Activated CD4-positive, alpha-beta T cell treated with anti-CD3 and anti-CD28 coated beads for 36 hours (primary cell): ENCODE results near the gene TOP1. TPM values are rescaled to one million over a fixed set of nuclear protein-coding genes. Genes with fewer than 3 reads are reported as not detected.

Experiments
- ATAC-seq: fragments of 200-7000 bp; cut with Tn5 transposase; one replicate; pipeline ENCODE4 v1.10.0; 2021; ENCODE audit warnings: mild to moderate bottlenecking, moderate library complexity
- CTCF ChIA-PET: fragments of 350-600 bp; sonication (Branson Sonifier 250); formaldehyde crosslinking; loops from one replicate; lab custom pipeline; 2021; ENCODE audit warnings: antibody characterized with exemption; lab: Charles Lee
- POLR2A ChIA-PET: fragments of 350-600 bp; sonication (Branson Sonifier 250); formaldehyde crosslinking; loops from one replicate; lab custom pipeline; 2021; ENCODE audit warnings: antibody characterized with exemption, inconsistent platforms; lab: Charles Lee
- DNase-seq: peaks from one replicate; pipeline ENCODE4 v3.0.0-alpha.2; 2020
- H3K27ac Mint-ChIP-seq: one replicate; pipeline ENCODE4 v1.8.0; 2021; ENCODE audit warnings: mixed read lengths
- H3K27me3 Mint-ChIP-seq: one replicate; pipeline ENCODE4 v1.8.0; 2021; ENCODE audit warnings: mixed read lengths
- H3K36me3 Mint-ChIP-seq: one replicate; pipeline ENCODE4 v1.8.0; 2021; ENCODE audit warnings: low read depth, mixed read lengths
- H3K4me1 Mint-ChIP-seq: one replicate; pipeline ENCODE4 v1.8.0; 2021; ENCODE audit warnings: mixed read lengths
- H3K4me3 Mint-ChIP-seq: one replicate; pipeline ENCODE4 v1.8.0; 2021; ENCODE audit warnings: mild to moderate bottlenecking, moderate library complexity, mixed read lengths
- H3K9me3 Mint-ChIP-seq: one replicate; pipeline ENCODE4 v1.8.0; 2021; ENCODE audit warnings: low read depth, mixed read lengths
- intact Hi-C, 2 experiments: fragments of 100-400 bp; cut with DNase I in 1 of 2; cut with micrococcal nuclease in 1 of 2; formaldehyde crosslinking; loops; one replicate each; pipeline versions ENCODE4 v1.14.2 to v1.15.1; 2022 to 2024; cut with DNase I, micrococcal nuclease
- total RNA-seq, 2 experiments: library from RNA; stranded (reverse); gene quantifications; one replicate each; pipeline ENCODE4 v1.2.3, GENCODE V29; 2021

Gene TOP1
- total RNA-seq, 2 experiments from 2014 or later: 111 to 124 TPM

DNA sequence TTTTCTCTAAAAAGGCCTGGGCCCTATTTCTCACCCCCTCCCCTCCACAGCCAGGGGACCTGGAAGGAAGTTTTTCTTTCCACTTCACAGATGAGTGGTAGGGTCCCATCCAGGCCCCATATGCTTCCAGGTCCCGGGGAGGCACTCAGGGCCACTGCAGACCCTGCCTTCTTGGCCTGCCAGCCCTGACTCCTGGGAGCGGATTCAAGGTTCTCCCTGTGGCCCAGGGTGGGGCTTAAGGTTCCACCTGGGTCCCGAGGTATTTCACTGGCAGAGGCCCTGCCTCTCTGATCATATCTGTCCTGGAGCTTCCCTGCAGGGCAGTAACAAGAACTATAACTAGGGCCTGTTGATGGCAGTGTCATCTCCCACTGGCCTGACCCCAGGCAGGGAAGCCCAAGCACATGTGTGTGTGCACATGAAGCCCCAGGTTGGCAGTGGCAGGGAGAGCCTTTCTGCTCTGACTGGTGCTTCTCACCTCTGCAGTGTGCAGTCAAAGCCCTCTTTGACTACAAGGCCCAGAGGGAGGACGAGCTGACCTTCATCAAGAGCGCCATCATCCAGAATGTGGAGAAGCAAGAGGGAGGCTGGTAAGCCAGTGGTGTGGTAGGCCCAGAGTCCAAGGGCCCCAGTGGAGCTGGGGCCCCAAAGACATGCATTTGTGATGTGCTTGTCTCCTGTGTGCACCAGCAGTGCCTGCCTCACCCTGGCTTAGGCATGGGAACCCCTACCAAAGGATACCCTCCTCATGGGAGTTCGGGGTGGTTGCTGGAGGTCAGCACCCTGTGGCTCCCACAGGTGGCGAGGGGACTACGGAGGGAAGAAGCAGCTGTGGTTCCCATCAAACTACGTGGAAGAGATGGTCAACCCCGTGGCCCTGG, 139.9 kb downstream of the TOP1 start:
- ChIA-PET CTCF (interaction anchor here (0.6 to 2.2 kb wide), 3 partner anchors 12 to 33 kb away, joined by 3 to 6 read pairs (median 4); no protein-coding TSS in a partner anchor), POLR2A (no interaction called here)
- ATAC-seq (no peak), DNase-seq (no peak)
- intact Hi-C loops: no loop called here
- Mint-ChIP-seq H3K27me3 (no peaks in the 10 kb centered on the region), H3K9me3 (no peaks in the 10 kb centered on the region), H3K27ac (no peak overlapping the region), H3K36me3 (peaks cover 77% of the 10 kb centered on the region), H3K4me3 (no peak overlapping the region), H3K4me1 (peaks cover 20% of the 10 kb centered on the region)

DNA sequence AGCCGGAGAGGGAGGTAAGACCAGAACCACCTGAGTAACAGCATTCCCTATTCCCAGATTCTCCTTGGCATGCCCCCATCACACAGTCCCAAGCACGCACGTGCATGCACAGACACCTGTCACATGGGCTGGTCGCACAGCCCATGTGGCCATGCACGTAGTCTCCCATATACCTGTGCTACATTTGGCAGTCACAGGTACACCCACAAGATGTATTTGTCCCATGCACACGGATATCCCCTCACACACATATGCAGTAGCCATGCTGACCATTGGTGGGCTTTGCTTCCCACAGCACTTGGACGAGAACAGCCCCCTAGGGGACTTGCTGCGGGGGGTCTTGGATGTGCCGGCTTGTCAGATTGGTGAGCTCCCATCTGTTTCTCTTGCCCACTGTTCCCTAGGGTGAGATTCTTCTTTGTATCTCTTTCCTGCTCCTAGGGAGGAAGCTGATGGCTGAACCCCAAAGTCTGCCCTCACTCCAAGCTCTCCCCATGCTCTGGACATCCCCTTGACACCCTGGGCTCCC, 140.6 kb downstream of the TOP1 start:
- POLR2A ChIA-PET: interaction anchor here (2.1 kb wide), 1 partner anchor 11 kb away, joined by 8 read pairs; no protein-coding TSS in a partner anchor
- H3K4me1 Mint-ChIP-seq: peaks cover 18% of the 10 kb centered on the region

DNA sequence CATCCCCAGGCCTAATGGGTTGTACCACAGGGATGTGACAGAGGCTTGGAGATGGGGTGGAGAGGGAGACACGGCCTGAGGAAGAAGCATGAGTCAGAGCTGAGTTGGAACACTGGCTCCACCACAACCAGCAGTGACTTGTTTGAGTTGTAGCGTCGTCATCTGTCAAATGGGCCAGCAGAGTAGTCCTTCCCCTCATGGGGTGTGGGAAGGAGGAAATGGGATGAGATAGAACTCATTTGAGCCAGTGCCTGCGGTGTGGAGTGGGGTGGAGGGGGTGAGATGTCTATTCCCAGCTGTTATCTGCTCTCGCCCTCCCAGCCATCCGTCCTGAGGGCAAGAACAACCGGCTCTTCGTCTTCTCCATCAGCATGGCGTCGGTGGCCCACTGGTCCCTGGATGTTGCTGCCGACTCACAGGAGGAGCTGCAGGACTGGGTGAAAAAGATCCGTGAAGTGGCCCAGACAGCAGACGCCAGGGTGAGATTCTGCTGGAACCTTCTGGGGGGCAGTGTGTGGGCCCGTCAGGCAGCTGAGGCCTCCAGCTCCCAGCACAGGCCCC, 141.2 kb downstream of the TOP1 start:
- Mint-ChIP-seq H3K9me3 (no peaks in the 10 kb centered on the region), H3K4me1 (peaks cover 18% of the 10 kb centered on the region), H3K4me3 (no peak overlapping the region), H3K36me3 (peaks cover 76% of the 10 kb centered on the region), H3K27ac (peak overlapping the region; percentile 45), H3K27me3 (no peaks in the 10 kb centered on the region)
- ChIA-PET CTCF (interaction anchor here (0.7 to 2.2 kb wide), 3 partner anchors 13 to 502 kb away, joined by 3 to 6 read pairs (median 3); no protein-coding TSS in a partner anchor), POLR2A (interaction anchor here (2.1 kb wide), 1 partner anchor 12 kb away, joined by 8 read pairs; no protein-coding TSS in a partner anchor)
- ATAC-seq (no peak), DNase-seq (peak; percentile 4)
- intact Hi-C loops: loop anchor here in 1 of 2 experiments (5.0 kb wide), 1 partner anchor 33 kb away; the partner anchor contains the start of gene PLCG1

More for the DNA sequence above, 140.6 kb downstream of the TOP1 start:
- ATAC-seq: no peak
- no peak overlapping the region for H3K4me3 Mint-ChIP-seq
- intact Hi-C loops: no loop called here
- peak; percentile 2 for DNase-seq
- H3K36me3 Mint-ChIP-seq: peaks cover 74% of the 10 kb centered on the region
- peak overlapping the region; percentile 45 for H3K27ac Mint-ChIP-seq
- H3K9me3 Mint-ChIP-seq: no peaks in the 10 kb centered on the region
- CTCF ChIA-PET: interaction anchor here (1.3 to 2.2 kb wide), 2 partner anchors 12 to 34 kb away, joined by 3 to 6 read pairs; no protein-coding TSS in a partner anchor
- no peaks in the 10 kb centered on the region for H3K27me3 Mint-ChIP-seq

DNA sequence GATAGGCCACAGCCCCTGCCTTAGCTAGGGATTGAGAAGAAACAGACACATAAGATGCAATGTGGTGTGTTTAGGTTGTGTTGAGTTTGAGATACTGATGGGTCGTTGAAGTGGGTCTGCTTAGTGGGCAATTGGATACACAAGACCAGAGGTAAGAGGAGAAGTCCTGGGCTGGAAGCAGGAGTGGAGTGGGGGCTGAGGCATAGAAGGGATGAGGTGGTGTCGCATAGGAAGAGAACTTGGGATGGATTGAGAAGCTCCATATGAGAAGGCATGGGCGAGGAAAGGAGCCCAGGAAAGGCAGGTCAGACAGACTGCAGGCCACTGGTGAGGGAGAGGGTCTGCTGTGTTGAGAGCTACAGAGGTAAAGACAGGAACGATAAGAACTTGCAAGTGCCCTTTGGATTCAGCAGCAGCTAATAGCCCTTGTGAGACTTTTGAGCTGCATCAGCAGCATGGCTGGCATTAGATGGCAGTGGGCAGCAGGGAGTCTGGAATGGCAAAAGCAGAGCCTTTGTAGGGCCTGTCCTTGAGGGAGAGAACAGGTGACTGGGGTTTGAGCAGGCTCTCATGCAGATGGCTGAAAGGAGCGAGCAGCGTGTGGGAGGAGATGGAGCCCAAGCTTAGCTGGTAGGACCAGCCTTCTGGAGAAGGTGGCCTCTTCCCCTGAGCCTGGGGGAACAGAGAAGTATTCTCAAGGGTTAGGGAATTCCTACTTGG, 141.9 kb downstream of the TOP1 start:
- ATAC-seq (no peak), DNase-seq (peak; percentile 3)
- ChIA-PET POLR2A (interaction anchor here (0.6 to 2.1 kb wide), 2 partner anchors 12 to 231 kb away, joined by 4 to 8 read pairs; no protein-coding TSS in a partner anchor), CTCF (interaction anchor here (0.7 to 3.8 kb wide), 6 partner anchors 14 to 502 kb away, joined by 3 to 25 read pairs (median 4); no protein-coding TSS in a partner anchor)
- intact Hi-C loops: loop anchor here in 1 of 2 experiments (5.0 kb wide), 1 partner anchor 33 kb away; the partner anchor contains the start of gene PLCG1
- Mint-ChIP-seq H3K4me3 (no peak overlapping the region), H3K27me3 (no peaks in the 10 kb centered on the region), H3K27ac (peak overlapping the region; percentile 45), H3K4me1 (peaks cover 18% of the 10 kb centered on the region), H3K36me3 (peaks cover 71% of the 10 kb centered on the region), H3K9me3 (no peaks in the 10 kb centered on the region)

DNA sequence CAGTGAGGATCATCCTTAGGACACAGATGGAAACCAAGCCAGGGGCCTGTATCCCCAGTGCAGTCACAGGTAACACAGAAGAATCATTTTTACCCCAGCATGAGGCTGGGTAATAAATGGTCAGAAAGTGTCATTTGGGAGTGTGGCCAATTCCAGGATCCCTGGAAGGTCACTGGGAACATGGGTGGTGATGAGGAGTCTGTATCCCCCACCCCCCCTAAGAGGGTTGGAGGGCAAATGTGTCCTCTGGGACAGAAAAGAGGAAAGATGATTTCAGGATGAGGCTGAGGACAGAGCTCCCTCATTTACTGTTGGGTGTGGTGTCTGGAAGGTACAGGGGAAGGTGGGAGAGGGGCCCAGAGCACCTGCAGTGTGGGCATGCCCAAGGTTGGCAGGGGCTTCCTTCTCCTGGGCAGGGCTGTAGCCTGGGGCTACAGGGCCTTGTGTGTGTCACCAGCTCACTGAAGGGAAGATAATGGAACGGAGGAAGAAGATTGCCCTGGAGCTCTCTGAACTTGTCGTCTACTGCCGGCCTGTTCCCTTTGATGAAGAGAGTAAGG, 143.2 kb downstream of the TOP1 start:
- H3K36me3 Mint-ChIP-seq: peaks cover 68% of the 10 kb centered on the region
- ATAC-seq (no peak), DNase-seq (no peak)
- ChIA-PET POLR2A (no interaction called here), CTCF (interaction anchor here (0.9 to 3.8 kb wide), 8 partner anchors 12 to 256 kb away, joined by 3 to 25 read pairs (median 14); partner anchors contain the start of gene LPIN3)
- H3K4me3 Mint-ChIP-seq: no peak overlapping the region
- H3K4me1 Mint-ChIP-seq: peaks cover 11% of the 10 kb centered on the region
- no peaks in the 10 kb centered on the region for H3K27me3 Mint-ChIP-seq
- peak overlapping the region; percentile 62 for H3K27ac Mint-ChIP-seq
- H3K9me3 Mint-ChIP-seq: no peaks in the 10 kb centered on the region
- intact Hi-C loops: loop anchor here in 1 of 2 experiments (5.0 kb wide), 1 partner anchor 35 kb away; the partner anchor contains the start of gene PLCG1

DNA sequence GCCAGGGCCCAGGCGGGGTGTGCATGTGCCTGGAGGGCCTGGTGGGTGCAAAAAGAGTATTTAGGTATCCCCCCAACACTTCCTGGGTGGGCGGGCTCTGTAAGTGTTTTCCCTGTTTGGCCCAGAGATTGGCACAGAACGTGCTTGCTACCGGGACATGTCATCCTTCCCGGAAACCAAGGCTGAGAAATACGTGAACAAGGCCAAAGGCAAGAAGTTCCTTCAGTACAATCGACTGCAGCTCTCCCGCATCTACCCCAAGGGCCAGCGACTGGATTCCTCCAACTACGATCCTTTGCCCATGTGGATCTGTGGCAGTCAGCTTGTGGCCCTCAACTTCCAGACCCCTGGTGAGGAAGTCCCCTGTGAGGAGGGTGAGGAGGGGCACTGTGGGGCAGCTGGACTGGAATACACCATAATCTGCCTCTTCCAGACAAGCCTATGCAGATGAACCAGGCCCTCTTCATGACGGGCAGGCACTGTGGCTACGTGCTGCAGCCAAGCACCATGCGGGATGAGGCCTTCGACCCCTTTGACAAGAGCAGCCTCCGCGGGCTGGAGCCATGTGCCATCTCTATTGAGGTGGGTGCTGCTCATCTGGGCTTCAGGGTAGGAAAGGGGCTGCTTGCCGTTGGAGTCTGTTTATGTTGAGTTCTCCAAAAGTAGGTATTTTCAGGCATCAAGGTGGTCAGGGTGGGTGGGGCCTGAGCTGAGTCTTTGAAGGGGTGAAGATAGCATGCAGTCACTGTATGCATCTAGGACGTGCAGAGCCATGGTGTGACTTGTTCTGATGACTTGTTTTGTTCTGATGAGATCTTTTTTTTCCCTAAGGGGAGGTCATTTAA, 143.9 kb downstream of the TOP1 start:
- Mint-ChIP-seq H3K27ac (peak overlapping the region; percentile 65), H3K27me3 (no peaks in the 10 kb centered on the region), H3K36me3 (peaks cover 62% of the 10 kb centered on the region), H3K4me1 (peaks cover 6% of the 10 kb centered on the region), H3K4me3 (no peak overlapping the region), H3K9me3 (no peaks in the 10 kb centered on the region)
- intact Hi-C loops: loop anchor here (1.0 to 5.0 kb wide), 3 partner anchors 35 to 168 kb away; partner anchors contain the start of genes LPIN3 (in 2 of the 2) and PLCG1 (in 1 of the 2)
- CTCF ChIA-PET: interaction anchor here (0.6 to 3.8 kb wide), 23 partner anchors 8 to 255 kb away, joined by 3 to 25 read pairs (median 4); partner anchors contain the start of gene LPIN3
- peak; percentile 17 for ATAC-seq
- POLR2A ChIA-PET: no interaction called here
- peak; percentile 6 for DNase-seq

DNA sequence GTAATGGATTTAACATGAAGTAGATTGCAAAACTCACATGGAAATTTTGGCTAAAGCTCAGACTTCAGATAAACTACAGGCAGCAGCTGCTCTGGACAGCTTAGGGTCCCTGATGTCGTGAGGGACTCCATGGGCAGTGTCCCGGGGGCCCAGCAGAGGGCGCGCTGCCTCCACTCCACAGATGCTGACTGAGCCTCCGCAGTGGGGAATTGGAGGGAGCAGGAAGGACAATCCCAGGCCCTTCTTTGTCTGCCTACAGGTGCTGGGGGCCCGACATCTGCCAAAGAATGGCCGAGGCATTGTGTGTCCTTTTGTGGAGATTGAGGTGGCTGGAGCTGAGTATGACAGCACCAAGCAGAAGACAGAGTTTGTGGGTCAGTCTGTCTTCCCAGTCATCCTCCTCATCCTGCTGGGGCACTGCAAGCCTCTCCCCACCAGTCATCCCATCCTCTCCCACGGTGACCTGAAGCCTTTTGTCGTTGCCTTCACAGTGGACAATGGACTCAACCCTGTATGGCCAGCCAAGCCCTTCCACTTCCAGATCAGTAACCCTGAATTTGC, 144.6 kb downstream of the TOP1 start:
- intact Hi-C loops: loop anchor here (1.0 to 5.0 kb wide), 3 partner anchors 36 to 167 kb away; partner anchors contain the start of genes LPIN3 (in 2 of the 2) and PLCG1 (in 1 of the 2)
- H3K27me3 Mint-ChIP-seq: no peaks in the 10 kb centered on the region
- H3K4me3 Mint-ChIP-seq: no peak overlapping the region
- DNase-seq (peak; percentile 78), ATAC-seq (peak; percentile 78)
- peaks cover 6% of the 10 kb centered on the region for H3K4me1 Mint-ChIP-seq
- CTCF ChIA-PET: interaction anchor here (0.6 to 3.8 kb wide), 23 partner anchors 8 to 261 kb away, joined by 3 to 25 read pairs (median 4); partner anchors contain the start of gene LPIN3
- H3K36me3 Mint-ChIP-seq: peaks cover 62% of the 10 kb centered on the region
- POLR2A ChIA-PET: no interaction called here
- no peaks in the 10 kb centered on the region for H3K9me3 Mint-ChIP-seq
- peak overlapping the region; percentile 65 for H3K27ac Mint-ChIP-seq

DNA sequence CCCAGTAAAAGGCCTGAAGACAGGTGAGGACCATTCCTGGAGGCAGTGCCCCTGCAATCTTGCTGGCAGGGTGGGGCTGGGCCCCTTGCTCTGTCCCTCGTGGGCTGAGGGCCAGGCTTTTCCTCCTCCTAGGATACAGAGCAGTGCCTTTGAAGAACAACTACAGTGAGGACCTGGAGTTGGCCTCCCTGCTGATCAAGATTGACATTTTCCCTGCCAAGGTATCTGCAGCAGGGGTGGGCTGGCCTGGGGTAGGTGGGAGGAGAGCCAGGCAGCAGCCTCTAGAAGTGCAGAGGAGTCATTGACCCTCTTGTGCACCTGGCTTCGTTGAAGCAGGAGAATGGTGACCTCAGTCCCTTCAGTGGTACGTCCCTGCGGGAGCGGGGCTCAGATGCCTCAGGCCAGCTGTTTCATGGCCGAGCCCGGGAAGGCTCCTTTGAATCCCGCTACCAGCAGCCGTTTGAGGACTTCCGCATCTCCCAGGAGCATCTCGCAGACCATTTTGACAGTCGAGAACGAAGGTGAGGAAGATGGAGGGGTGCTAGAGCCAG, 145.2 kb downstream of the TOP1 start:
- DNase-seq (peak; percentile 2), ATAC-seq (no peak)
- Mint-ChIP-seq H3K27me3 (no peaks in the 10 kb centered on the region), H3K36me3 (peaks cover 60% of the 10 kb centered on the region), H3K4me3 (no peak overlapping the region), H3K9me3 (no peaks in the 10 kb centered on the region), H3K27ac (peak overlapping the region; percentile 65), H3K4me1 (peaks cover 6% of the 10 kb centered on the region)
- intact Hi-C loops: loop anchor here (1.0 to 5.0 kb wide), 3 partner anchors 37 to 166 kb away; partner anchors contain the start of genes LPIN3 (in 2 of the 2) and PLCG1 (in 1 of the 2)
- POLR2A ChIA-PET: no interaction called here
- CTCF ChIA-PET: interaction anchor here (0.6 to 3.8 kb wide), 10 partner anchors 8 to 260 kb away, joined by 3 to 25 read pairs (median 4); no protein-coding TSS in a partner anchor
